Neuronal stem cell (in vitro differentiated cells): Measurements from ENCODE around the gene CSNK1E.
A peak's percentile ranks its signal among the peaks of the same experiment; 100 is the strongest.

Experiments used
- DNase-seq: peaks from one replicate; pipeline ENCODE4 v3.0.0-alpha.2; 2013; ENCODE audit warnings: low spot score
- H2AFZ ChIP-seq: one replicate; pipeline ENCODE4 v1.6.1; 2013; ENCODE audit warnings: mild to moderate bottlenecking, low read length, inconsistent platforms
- H2AK5ac ChIP-seq: 2 replicates; pipeline ENCODE4 v1.6.1; 2013; ENCODE audit warnings: low read depth, mild to moderate bottlenecking, inconsistent platforms, low read length, moderate library complexity, mixed read lengths
- H2BK120ac ChIP-seq: 2 replicates; pipeline ENCODE4 v1.6.1; 2013; ENCODE audit warnings: low read depth, mild to moderate bottlenecking, inconsistent platforms, low read length, moderate library complexity, mixed read lengths
- H2BK12ac ChIP-seq: one replicate; pipeline ENCODE4 v1.6.1; 2013; ENCODE audit warnings: low read length, inconsistent platforms
- H2BK15ac ChIP-seq: 2 replicates; pipeline ENCODE4 v1.6.1; 2013; ENCODE audit warnings: mild to moderate bottlenecking, low read length, inconsistent platforms, mixed read lengths
- H2BK5ac ChIP-seq: one replicate; pipeline ENCODE4 v1.6.1; 2013; ENCODE audit warnings: inconsistent platforms, mild to moderate bottlenecking, low read length, moderate library complexity
- H3K14ac ChIP-seq: one replicate; pipeline ENCODE4 v1.6.1; 2013; ENCODE audit warnings: low read length, inconsistent platforms
- H3K18ac ChIP-seq: 2 replicates; pipeline ENCODE4 v1.6.1; 2013; ENCODE audit warnings: low read length, inconsistent platforms
- H3K23ac ChIP-seq: 2 replicates; pipeline ENCODE4 v1.6.1; 2013; ENCODE audit warnings: low read depth, mild to moderate bottlenecking, mixed read lengths, low read length, inconsistent platforms; ENCODE audit not compliant: poor library complexity
- H3K27ac ChIP-seq: replicated peaks from 3 replicates; pipeline ENCODE4 v1.5.1; 2013; ENCODE audit warnings: low read length, inconsistent platforms
- H3K27me3 ChIP-seq, 3 experiments: 2 replicates each; pipeline ENCODE4 v1.6.1; 2013; ENCODE audit warnings: low read length in 3 of 3, mild to moderate bottlenecking in 2 of 3, inconsistent platforms in 1 of 3, low read depth in 1 of 3, mixed read lengths in 1 of 3, moderate library complexity in 1 of 3; ENCODE audit not compliant: control insufficient read depth in 3 of 3, insufficient read depth in 3 of 3
- H3K36me3 ChIP-seq, 2 donors: replicated peaks in 1 of 2; 2 replicates each; pipeline ENCODE4 v1.6.1; 2013; ENCODE audit warnings: low read length in 2 of 2; ENCODE audit not compliant: control insufficient read depth in 2 of 2, insufficient read depth in 2 of 2
- H3K4ac ChIP-seq: 2 replicates; pipeline ENCODE4 v1.6.1; 2013; ENCODE audit warnings: inconsistent platforms, mild to moderate bottlenecking, low read length, moderate library complexity
- H3K4me1 ChIP-seq, 2 donors: 1 replicate in 1 of 2; 2 replicates in 1 of 2; pipeline ENCODE4 v1.6.1; 2013; ENCODE audit warnings: low read length in 2 of 2, low read depth in 1 of 2; ENCODE audit not compliant: control insufficient read depth in 2 of 2, insufficient read depth in 1 of 2
- H3K4me2 ChIP-seq: one replicate; pipeline ENCODE4 v1.6.1; 2013; ENCODE audit warnings: mild to moderate bottlenecking, low read length, inconsistent platforms; ENCODE audit not compliant: insufficient read depth, poor library complexity, severe bottlenecking
- H3K4me3 ChIP-seq, 2 donors: 2 replicates each; pipeline ENCODE4 v1.5.1; 2013; ENCODE audit warnings: low read length in 2 of 2, mild to moderate bottlenecking in 2 of 2, inconsistent platforms in 1 of 2, moderate library complexity in 1 of 2
- H3K79me1 ChIP-seq: one replicate; pipeline ENCODE4 v1.6.1; 2013; ENCODE audit warnings: low read depth, mild to moderate bottlenecking, inconsistent platforms, low read length, moderate library complexity
- H3K9ac ChIP-seq: one replicate; pipeline ENCODE4 v1.6.1; 2013; ENCODE audit warnings: mild to moderate bottlenecking, low read depth, low read length, inconsistent platforms; ENCODE audit not compliant: poor library complexity
- H3K9me3 ChIP-seq, 2 donors: replicated peaks in 1 of 2; 2 replicates each; pipeline versions ENCODE3 to v1.6.1; 2013; ENCODE audit warnings: low read length in 2 of 2, mild to moderate bottlenecking in 2 of 2, inconsistent platforms in 1 of 2, low read depth in 1 of 2, mixed read lengths in 1 of 2, moderate library complexity in 1 of 2; ENCODE audit not compliant: control insufficient read depth in 2 of 2, insufficient read depth in 1 of 2
- H4K8ac ChIP-seq: one replicate; pipeline ENCODE4 v1.6.1; 2013; ENCODE audit warnings: low read depth, mild to moderate bottlenecking, inconsistent platforms, low read length, moderate library complexity
- H4K91ac ChIP-seq: one replicate; pipeline ENCODE4 v1.6.1; 2013; ENCODE audit warnings: low read length, low read depth, mild to moderate bottlenecking, inconsistent platforms; ENCODE audit not compliant: poor library complexity
- WGBS, 2 donors: extraction: QIAGEN DNeasy Blood & Tissue Kit; methylation state at CpG; one replicate each; pipeline ENCODE4 v1.1.7; 2013; ENCODE audit warnings: missing lambda C conversion rate in 2 of 2, mixed read lengths in 1 of 2; ENCODE audit not compliant: insufficient read length in 2 of 2, insufficient replicate concordance in 1 of 2; ENCODE audit errors: extremely low coverage in 2 of 2; 5-methylcytosine and 5-hydroxymethylcytosine counted together

Gene CSNK1E

GRCh38 chr22:38327805-38328204 lies 10.6 kb upstream of the CSNK1E start:
- Histone ChIP-seq H4K8ac (no peak overlapping the region), H3K9me3 (no peaks in the 10 kb centered on the region), H2AK5ac (no peak overlapping the region), H3K4me3 (no peak overlapping the region), H3K4me1 (no peaks in the 10 kb centered on the region), H3K4ac (no peak overlapping the region), H3K36me3 (no peaks in the 10 kb centered on the region), H3K18ac (no peak overlapping the region), H4K91ac (no peak overlapping the region), H2BK5ac (no peak overlapping the region), H3K79me1 (no peaks in the 10 kb centered on the region), H3K14ac (peak overlapping the region; percentile 25), H3K23ac (no peak overlapping the region), H3K27ac (no peak overlapping the region), H3K4me2 (no peak overlapping the region), H2BK120ac (no peak overlapping the region), H2BK12ac (no peak overlapping the region), H2AFZ (no peak overlapping the region), H2BK15ac (no peak overlapping the region), H3K9ac (no peak overlapping the region), H3K27me3 (no peaks in the 10 kb centered on the region)
- no peak for DNase-seq
- no CpG with 5 or more reads among the region's 16 CpGs for WGBS, 2 donors

GRCh38 chr22:38327396-38327795 lies 10.2 kb upstream of the CSNK1E start:
- H3K27ac ChIP-seq: no peak overlapping the region
- no CpG with 5 or more reads among the region's 7 CpGs for WGBS, 2 donors
- no peak overlapping the region for H2BK5ac ChIP-seq

GRCh38 chr22:38325587-38325986 lies 8.4 kb upstream of the CSNK1E start:
- H2AFZ ChIP-seq: no peak overlapping the region
- no peak overlapping the region for H4K91ac ChIP-seq
- H3K4me1 ChIP-seq: no peaks in the 10 kb centered on the region
- no peak overlapping the region for H3K4me3 ChIP-seq
- no peak overlapping the region for H2AK5ac ChIP-seq
- peak overlapping the region; percentile 65 for H3K18ac ChIP-seq
- peak overlapping the region; percentile 48 for H3K23ac ChIP-seq
- H4K8ac ChIP-seq: no peak overlapping the region
- H3K9ac ChIP-seq: no peak overlapping the region
- no peak overlapping the region for H3K4me2 ChIP-seq
- no peaks in the 10 kb centered on the region for H3K79me1 ChIP-seq
- H3K27me3 ChIP-seq: no peaks in the 10 kb centered on the region
- no peak overlapping the region for H3K14ac ChIP-seq
- H2BK5ac ChIP-seq: no peak overlapping the region
- no CpG with 5 or more reads among the region's 6 CpGs for WGBS, 2 donors
- no peaks in the 10 kb centered on the region for H3K36me3 ChIP-seq
- H3K9me3 ChIP-seq: no peaks in the 10 kb centered on the region
- H2BK12ac ChIP-seq: no peak overlapping the region
- no peak for DNase-seq
- no peak overlapping the region for H2BK120ac ChIP-seq
- H3K4ac ChIP-seq: no peak overlapping the region
- no peak overlapping the region for H2BK15ac ChIP-seq
- no peak overlapping the region for H3K27ac ChIP-seq

More at GRCh38 chr22:38327396-38327795, 10.2 kb upstream of the CSNK1E start:
- no peak for DNase-seq
- Histone ChIP-seq H3K9ac (no peak overlapping the region), H2BK15ac (no peak overlapping the region), H3K9me3 (no peaks in the 10 kb centered on the region), H3K14ac (peak overlapping the region; percentile 25), H3K4ac (no peak overlapping the region), H4K8ac (no peak overlapping the region), H2BK120ac (no peak overlapping the region), H3K4me2 (no peak overlapping the region), H2BK12ac (no peak overlapping the region), H3K27me3 (no peaks in the 10 kb centered on the region), H3K18ac (no peak overlapping the region), H3K4me1 (no peaks in the 10 kb centered on the region), H3K36me3 (no peaks in the 10 kb centered on the region), H3K4me3 (no peak overlapping the region), H3K79me1 (no peaks in the 10 kb centered on the region), H2AK5ac (no peak overlapping the region), H4K91ac (no peak overlapping the region), H2AFZ (no peak overlapping the region), H3K23ac (peak overlapping the region; percentile 81)

GRCh38 chr22:38320605-38321402 lies 3.6 kb upstream of the CSNK1E start:
- Histone ChIP-seq H2AFZ (no peak overlapping the region), H4K8ac (no peak overlapping the region), H3K4me2 (no peak overlapping the region), H3K36me3 (no peaks in the 10 kb centered on the region), H3K18ac (no peak overlapping the region), H3K27ac (no peak overlapping the region), H3K9me3 (no peaks in the 10 kb centered on the region), H2AK5ac (no peak overlapping the region), H2BK15ac (no peak overlapping the region), H2BK5ac (no peak overlapping the region), H3K9ac (no peak overlapping the region), H4K91ac (no peak overlapping the region), H2BK12ac (no peak overlapping the region), H3K14ac (no peak overlapping the region), H3K79me1 (no peaks in the 10 kb centered on the region), H3K4ac (no peak overlapping the region), H3K27me3 (no peaks in the 10 kb centered on the region), H3K4me1 (peaks cover 10 to 11% of the 10 kb centered on the region in 2 donors), H3K23ac (no peak overlapping the region), H2BK120ac (no peak overlapping the region), H3K4me3 (no peak overlapping the region)
- no CpG with 5 or more reads among the region's 11 CpGs for WGBS, 2 donors
- DNase-seq: no peak
